NK-92 (cell line): Measurements from ENCODE around the gene USP24.
A peak's percentile ranks its signal among the peaks of the same experiment; 100 is the strongest.

ENCODE experiments used
- DNase-seq: peaks from one replicate; lab custom pipeline; 2025; ENCODE audit not compliant: unreplicated experiment; lab: John Stamatoyannopoulos, UW

Gene USP24

GRCh38 chr1:55159571-55159970 is 55.6 kb downstream of the USP24 start:
- DNase-seq: no peak

GRCh38 chr1:55156608-55157007 is 58.6 kb downstream of the USP24 start:
- DNase-seq: no peak

GRCh38 chr1:55156093-55156492 is 59.1 kb downstream of the USP24 start:
- DNase-seq: no peak

GRCh38 chr1:55155522-55155921 is 59.6 kb downstream of the USP24 start:
- no peak for DNase-seq

DNA sequence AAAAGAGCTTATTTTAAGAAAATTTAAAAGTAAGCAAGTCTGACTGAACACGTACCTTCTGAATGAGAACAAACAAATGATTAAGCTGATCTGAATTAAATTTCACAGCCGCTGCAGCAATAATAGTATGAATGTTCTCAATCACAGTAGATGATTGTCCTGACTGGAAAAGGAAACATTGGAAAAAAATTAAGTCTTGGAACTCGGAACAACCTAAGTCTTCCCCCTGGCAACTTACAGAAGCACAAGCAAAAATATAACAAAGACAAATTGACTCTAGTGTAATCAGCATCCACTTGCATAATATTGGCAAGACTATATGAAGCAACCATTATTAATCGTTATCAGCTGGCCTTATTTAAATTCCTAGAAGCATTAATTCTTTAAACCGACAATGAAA is 60.5 kb downstream of the USP24 start:
- DNase-seq: no peak

GRCh38 chr1:55153031-55153430 is 62.1 kb downstream of the USP24 start:
- DNase-seq: no peak

DNA sequence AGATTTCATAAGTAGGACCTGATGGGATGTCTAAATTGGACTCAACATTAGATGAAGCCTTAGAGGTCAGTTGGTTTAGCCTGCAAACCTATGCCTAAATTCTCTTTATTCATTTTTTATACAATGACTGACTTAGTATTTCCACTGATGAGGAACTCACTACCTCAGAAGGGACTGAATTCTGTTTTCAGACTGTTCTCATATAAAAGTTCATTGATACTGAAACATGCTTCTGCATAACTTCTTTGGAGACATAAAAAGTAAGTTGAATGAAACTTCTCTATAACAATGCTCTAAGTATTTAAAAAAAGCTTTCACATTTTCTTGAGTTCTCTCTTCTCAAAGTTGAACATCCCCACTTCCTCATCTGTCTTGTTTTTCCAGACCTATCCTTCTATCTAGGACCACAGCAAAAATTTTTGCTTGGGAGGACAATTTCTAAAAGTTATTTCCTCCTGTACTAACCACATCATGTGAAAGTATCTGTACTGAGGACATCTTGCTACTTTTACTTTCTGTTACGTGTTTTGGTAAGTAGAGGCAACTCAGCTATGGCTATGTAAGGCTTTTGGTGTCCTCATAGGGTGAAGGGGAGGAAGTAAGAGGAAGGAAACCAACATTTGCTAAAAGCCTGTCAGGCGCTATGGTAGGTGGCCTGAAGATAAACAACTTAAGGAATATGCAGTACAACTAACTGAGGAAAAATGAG is 64.1 kb downstream of the USP24 start:
- no peak for DNase-seq

- no peak for DNase-seq
Measured at GRCh38 chr1:55148676-55149075, 66.5 kb downstream of the USP24 start.

GRCh38 chr1:55147524-55147923 is 67.6 kb downstream of the USP24 start:
- no peak for DNase-seq

GRCh38 chr1:55146781-55147180 is 68.4 kb downstream of the USP24 start:
- no peak for DNase-seq

DNA sequence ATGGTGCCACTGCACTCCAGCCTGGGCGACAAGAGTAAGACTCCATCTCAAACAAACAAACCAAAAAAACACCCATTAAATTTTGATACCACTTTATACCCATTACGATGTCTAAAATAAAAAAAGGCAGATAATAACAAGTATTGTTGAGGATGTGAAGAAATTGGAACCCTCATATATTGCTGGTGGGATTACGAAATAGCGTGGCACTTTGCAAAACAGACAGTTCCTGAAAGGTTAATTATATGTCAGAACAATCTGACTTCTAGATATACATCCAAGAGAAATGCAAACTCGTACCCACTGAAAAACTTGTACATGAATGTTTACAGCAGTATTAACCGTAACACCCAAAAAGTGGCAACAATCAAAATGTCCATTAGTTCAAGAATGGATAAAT is 70.3 kb downstream of the USP24 start:
- no peak for DNase-seq

GRCh38 chr1:55143684-55144083 is 71.5 kb downstream of the USP24 start:
- DNase-seq: no peak

GRCh38 chr1:55141295-55141893 is 73.8 kb downstream of the USP24 start:
- no peak for DNase-seq

- DNase-seq: peak; percentile 25
Measured at GRCh38 chr1:55140546-55140983, 74.6 kb downstream of the USP24 start.

- no peak for DNase-seq
Measured at GRCh38 chr1:55140137-55140536, 75.0 kb downstream of the USP24 start.

GRCh38 chr1:55138823-55139222 is 76.3 kb downstream of the USP24 start:
- DNase-seq: no peak

DNA sequence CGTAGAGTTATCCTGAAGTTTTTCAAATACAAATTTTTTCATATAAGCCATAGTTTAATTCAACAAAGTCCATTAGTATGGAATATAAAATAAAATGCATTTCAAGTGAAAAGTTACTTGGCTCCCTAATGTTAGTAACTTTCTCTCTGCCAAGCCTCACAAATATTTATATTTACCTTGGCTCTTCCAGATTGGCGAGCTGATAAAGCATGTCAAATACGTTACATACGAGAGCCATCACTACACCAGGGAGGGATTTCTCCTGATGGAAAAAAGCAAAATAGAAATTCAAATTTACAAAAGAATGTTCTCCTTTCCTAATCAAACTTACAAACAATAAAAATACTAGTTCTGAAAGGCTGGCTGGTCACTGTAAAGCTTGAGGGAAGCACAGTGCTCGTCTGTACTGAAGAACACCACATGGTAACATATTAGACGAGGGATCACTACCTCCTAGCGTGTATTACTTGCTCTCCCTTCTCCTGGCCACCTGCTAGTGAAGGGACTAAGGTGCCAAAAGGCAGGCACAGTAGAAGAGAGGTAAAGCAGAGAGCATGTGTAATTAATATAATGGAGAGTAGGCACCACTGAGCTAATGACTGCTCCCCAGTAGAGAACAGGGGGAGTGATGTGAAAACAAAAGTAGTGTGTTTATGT is 80.9 kb downstream of the USP24 start:
- no peak for DNase-seq

DNA sequence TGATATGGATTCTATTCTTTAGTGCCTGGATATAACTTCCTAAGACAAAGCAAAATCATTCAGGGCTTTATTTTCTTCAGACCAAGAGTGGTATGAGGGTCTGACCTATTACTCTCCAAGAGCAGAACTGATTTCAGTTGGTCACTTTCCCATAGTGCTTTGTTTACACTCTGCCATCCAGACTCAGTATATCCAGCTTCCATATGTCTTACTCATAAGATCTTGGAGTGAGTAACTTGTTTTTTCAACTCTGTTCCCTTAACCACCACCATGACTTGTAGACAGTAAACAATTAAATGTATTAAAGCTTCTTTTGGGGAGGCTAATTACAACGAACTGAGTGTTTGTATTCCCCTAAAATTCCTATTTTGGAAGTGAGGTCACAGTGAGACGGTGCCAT is 83.4 kb downstream of the USP24 start:
- no peak for DNase-seq

DNA sequence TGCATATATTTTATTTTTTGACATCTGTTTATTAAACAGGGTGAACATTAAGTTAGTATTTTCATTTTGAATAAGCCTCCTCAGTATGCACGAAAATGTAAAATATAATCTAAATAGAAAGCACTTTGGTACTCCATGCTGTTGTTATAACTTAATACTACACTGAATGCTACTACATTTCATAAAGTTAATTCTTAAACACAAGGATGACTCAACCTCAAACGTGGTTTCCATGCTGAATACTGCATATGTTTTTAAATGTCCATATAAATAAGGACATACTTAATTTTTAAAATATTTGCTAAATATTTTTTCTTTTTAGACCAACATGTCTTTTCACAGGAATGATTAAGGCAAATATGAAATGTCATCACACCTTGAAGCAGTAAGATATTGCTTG is 83.9 kb downstream of the USP24 start:
- DNase-seq: no peak

DNA sequence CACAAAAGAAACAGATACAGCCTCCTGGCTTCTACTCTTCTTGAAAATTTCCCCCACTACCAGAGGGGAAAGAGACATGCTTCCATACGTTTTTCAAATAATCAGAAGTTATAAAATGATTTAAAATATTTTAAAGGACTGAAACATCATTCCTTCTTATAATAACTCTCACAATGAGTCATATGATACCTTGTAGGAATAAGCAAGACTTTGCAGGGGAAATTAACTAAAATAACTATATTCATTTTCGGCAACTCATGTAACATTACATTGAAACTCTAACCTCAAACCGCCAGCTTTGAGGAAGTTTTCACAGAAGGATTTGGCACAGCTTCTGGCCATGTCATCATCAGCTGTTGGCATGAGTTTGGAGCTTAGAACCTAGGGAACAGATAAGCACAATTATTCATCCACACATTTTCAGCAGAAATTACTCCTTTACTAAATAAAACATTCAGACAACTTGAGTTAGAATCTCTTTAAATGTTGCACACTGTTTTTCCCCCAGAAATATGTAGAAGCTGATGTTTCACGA is 85.9 kb downstream of the USP24 start:
- no peak for DNase-seq

GRCh38 chr1:55128418-55128995 is 86.7 kb downstream of the USP24 start:
- no peak for DNase-seq

- DNase-seq: no peak
Measured at GRCh38 chr1:55127827-55128343, 87.3 kb downstream of the USP24 start.
